Measurements from ENCODE around the gene DOK6.

DNA sequence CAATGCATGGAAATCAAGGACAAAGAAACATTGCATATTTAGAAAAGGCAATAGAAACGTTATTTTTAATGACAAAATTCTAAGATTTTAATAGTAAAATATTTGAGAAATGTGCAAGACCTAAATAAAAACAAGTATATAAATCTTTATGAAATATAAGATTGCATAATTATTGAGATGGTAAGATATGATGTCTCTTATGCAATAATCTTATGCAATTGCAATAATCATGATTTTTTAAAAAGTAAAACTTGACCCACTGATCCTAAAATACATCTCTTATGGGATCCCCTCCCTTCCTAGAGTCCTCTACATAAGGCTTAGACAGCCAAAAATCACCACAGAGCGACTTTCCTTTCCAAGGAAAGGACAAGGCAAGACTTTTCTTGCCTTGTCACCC lies 249.0 kb downstream of the DOK6 start:
- TF ChIP-seq CTCF (IDR thresholded peaks at IDR 0.05 in 2 of 3, conservative IDR thresholded peaks at IDR 0.05 in 1 of 3; ENCODE audit: insufficient read depth in 2 of 3, low read depth in 1 of 3, low read length in 3 of 3) = no peak
- no peak for TF ChIP-seq FOSL1 (tag; conservative IDR thresholded peaks at IDR 0.05)
- no peak for TF ChIP-seq BHLHE40 (IDR thresholded peaks at IDR 0.05; ENCODE audit: low read length)
- TF ChIP-seq, protein P1, sequence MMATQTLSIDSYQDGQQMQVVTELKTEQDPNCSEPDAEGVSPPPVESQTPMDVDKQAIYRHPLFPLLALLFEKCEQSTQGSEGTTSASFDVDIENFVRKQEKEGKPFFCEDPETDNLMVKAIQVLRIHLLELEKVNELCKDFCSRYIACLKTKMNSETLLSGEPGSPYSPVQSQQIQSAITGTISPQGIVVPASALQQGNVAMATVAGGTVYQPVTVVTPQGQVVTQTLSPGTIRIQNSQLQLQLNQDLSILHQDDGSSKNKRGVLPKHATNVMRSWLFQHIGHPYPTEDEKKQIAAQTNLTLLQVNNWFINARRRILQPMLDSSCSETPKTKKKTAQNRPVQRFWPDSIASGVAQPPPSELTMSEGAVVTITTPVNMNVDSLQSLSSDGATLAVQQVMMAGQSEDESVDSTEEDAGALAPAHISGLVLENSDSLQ (IDR thresholded peaks at IDR 0.05) = no peak
- no peak for TF ChIP-seq MAX (CRISPR knock-in tag; IDR thresholded peaks at IDR 0.05)
- no peak for TF ChIP-seq NBN (IDR thresholded peaks at IDR 0.05; ENCODE audit: low read depth)
- no peak for TF ChIP-seq ATF1 (CRISPR knock-in tag; IDR thresholded peaks at IDR 0.05)
- no peak for TF ChIP-seq ATF1 (tag; IDR thresholded peaks at IDR 0.05)
- TF ChIP-seq, protein P2, sequence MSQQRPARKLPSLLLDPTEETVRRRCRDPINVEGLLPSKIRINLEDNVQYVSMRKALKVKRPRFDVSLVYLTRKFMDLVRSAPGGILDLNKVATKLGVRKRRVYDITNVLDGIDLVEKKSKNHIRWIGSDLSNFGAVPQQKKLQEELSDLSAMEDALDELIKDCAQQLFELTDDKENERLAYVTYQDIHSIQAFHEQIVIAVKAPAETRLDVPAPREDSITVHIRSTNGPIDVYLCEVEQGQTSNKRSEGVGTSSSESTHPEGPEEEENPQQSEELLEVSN (IDR thresholded peaks at IDR 0.05; ENCODE audit: borderline replicate concordance in 1 of 2, extremely low read depth in 1 of 2, insufficient read depth in 1 of 2, insufficient read length in 1 of 2, low read depth in 1 of 2, low read length in 1 of 2, poor library complexity in 1 of 2, severe bottlenecking in 1 of 2) = no peak
